GM23338 (cell line): ENCODE data around the gene CEP85. TPM values are rescaled to one million over a fixed set of nuclear protein-coding genes. Genes with fewer than 3 reads are reported as not detected.
A peak's percentile ranks its signal among the peaks of the same experiment; 100 is the strongest.

Experiments used
- ATAC-seq: fragments of 200-7000 bp; cut with Tn5 transposase; 3 replicates; pipeline ENCODE4 v1.9.1; 2020
- DNase-seq: peaks from one replicate; pipeline ENCODE4 v3.0.0-alpha.2; 2015; ENCODE audit warnings: low spot score
- H2AFZ ChIP-seq: fragments of 200-600 bp; sonication (generic); 2 replicates; pipeline ENCODE4 v1.8.0; 2016; ENCODE audit warnings: antibody characterized with exemption, mild to moderate bottlenecking, moderate library complexity
- H3F3A ChIP-seq: fragments of 200-600 bp; sonication (generic); replicated peaks from 2 replicates; pipeline ENCODE4 v1.8.0; 2017; ENCODE audit warnings: antibody characterized with exemption, mixed run types, low read depth
- H3K27ac ChIP-seq: fragments of 200-600 bp; sonication (generic); 2 replicates; pipeline ENCODE4 v1.6.1; 2016; ENCODE audit warnings: low read depth
- H3K27me3 ChIP-seq: fragments of 200-600 bp; sonication (generic); 2 replicates; pipeline ENCODE4 v1.8.0; 2016; ENCODE audit warnings: mild to moderate bottlenecking, mixed run types, moderate library complexity; ENCODE audit not compliant: insufficient read depth
- H3K36me3 ChIP-seq: fragments of 200-600 bp; sonication (generic); 2 replicates; pipeline ENCODE4 v1.8.0; 2016; ENCODE audit warnings: mild to moderate bottlenecking; ENCODE audit not compliant: insufficient read depth
- H3K4me1 ChIP-seq: fragments of 200-600 bp; sonication (generic); 2 replicates; pipeline ENCODE4 v1.8.0; 2016; ENCODE audit warnings: mild to moderate bottlenecking, moderate library complexity; ENCODE audit not compliant: insufficient read depth
- H3K4me2 ChIP-seq: fragments of 200-600 bp; sonication (generic); 2 replicates; pipeline ENCODE4 v1.7.1; 2017; ENCODE audit warnings: mixed run types
- H3K4me3 ChIP-seq: fragments of 200-600 bp; sonication (generic); 2 replicates; pipeline ENCODE4 v1.6.1; 2016; ENCODE audit warnings: mixed run types
- H3K79me2 ChIP-seq: fragments of 200-600 bp; sonication (generic); replicated peaks from 2 replicates; pipeline ENCODE4 v1.8.0; 2017; ENCODE audit warnings: mild to moderate bottlenecking; ENCODE audit not compliant: insufficient read depth
- H3K9me2 ChIP-seq: fragments of 200-600 bp; sonication (generic); 2 replicates; pipeline ENCODE4 v1.8.0; 2017; ENCODE audit not compliant: insufficient read depth
- H4K20me1 ChIP-seq: fragments of 200-600 bp; sonication (generic); replicated peaks from 2 replicates; pipeline ENCODE4 v1.8.0; 2017; ENCODE audit warnings: mild to moderate bottlenecking; ENCODE audit not compliant: insufficient read depth
- H3K27ac Mint-ChIP-seq: 2 replicates; pipeline ENCODE4 v1.8.0; 2020; ENCODE audit warnings: inconsistent platforms, mild to moderate bottlenecking, moderate library complexity, mixed read lengths
- H3K27me3 Mint-ChIP-seq: 3 replicates; pipeline ENCODE4 v1.8.0; 2022; ENCODE audit warnings: low read depth, mild to moderate bottlenecking, moderate library complexity, mixed read lengths, inconsistent platforms; ENCODE audit not compliant: insufficient read depth, poor library complexity
- H3K36me3 Mint-ChIP-seq: 3 replicates; pipeline ENCODE4 v1.8.0; 2021; ENCODE audit warnings: low read depth, mild to moderate bottlenecking, inconsistent platforms, moderate library complexity, mixed read lengths
- H3K4me1 Mint-ChIP-seq: 3 replicates; pipeline ENCODE4 v1.8.0; 2020; ENCODE audit warnings: mild to moderate bottlenecking, inconsistent platforms, mixed read lengths
- H3K4me3 Mint-ChIP-seq: 3 replicates; pipeline ENCODE4 v1.8.0; 2021; ENCODE audit warnings: moderate library complexity, mild to moderate bottlenecking, inconsistent platforms, mixed read lengths
- H3K9me3 Mint-ChIP-seq: 3 replicates; pipeline ENCODE4 v1.8.0; 2020; ENCODE audit warnings: moderate library complexity, mild to moderate bottlenecking, inconsistent platforms, mixed read lengths
- CREB1 ChIP-seq: fragments of 250-450 bp; sonication (Bioruptor Pico); IDR thresholded peaks from 2 replicates; pipeline ENCODE4 v1.5.0; 2020; ENCODE audit warnings: low read depth, mild to moderate bottlenecking, moderate library complexity
- ETS1 ChIP-seq: IDR thresholded peaks from 2 replicates; pipeline ENCODE4 v1.6.1; 2016; ENCODE audit warnings: antibody characterized with exemption
- EZH2 ChIP-seq: fragments of 200-600 bp; sonication (generic); IDR thresholded peaks from one replicate; pipeline ENCODE4 v1.8.0; 2017; ENCODE audit warnings: antibody characterized with exemption, mild to moderate bottlenecking, low read depth; ENCODE audit not compliant: unreplicated experiment
- EZH2phosphoT487 ChIP-seq: fragments of 200-600 bp; sonication (generic); IDR thresholded peaks from one replicate; pipeline ENCODE4 v1.8.1; 2018; ENCODE audit warnings: antibody characterized with exemption; ENCODE audit not compliant: unreplicated experiment
- NANOG ChIP-seq: IDR thresholded peaks from 2 replicates; pipeline ENCODE4 v1.6.1; 2016; ENCODE audit warnings: antibody characterized with exemption, borderline replicate concordance
- POLR2AphosphoS5 ChIP-seq: IDR thresholded peaks from 2 replicates; pipeline ENCODE4 v1.6.1; 2016; ENCODE audit warnings: antibody characterized with exemption, low read depth
- REST ChIP-seq: IDR thresholded peaks from one replicate; pipeline ENCODE4 v1.6.1; 2018; ENCODE audit warnings: antibody characterized with exemption; ENCODE audit not compliant: unreplicated experiment
- STAT1 ChIP-seq: IDR thresholded peaks from one replicate; pipeline ENCODE4 v1.6.1; 2016; ENCODE audit warnings: antibody characterized with exemption; ENCODE audit not compliant: unreplicated experiment
- ZNF331 ChIP-seq: fragments of 250-450 bp; sonication (Bioruptor Pico); IDR thresholded peaks from 2 replicates; pipeline ENCODE4 v1.5.0; 2020; ENCODE audit warnings: low read depth, mild to moderate bottlenecking, moderate library complexity
- ZNF462 ChIP-seq: fragments of 250-450 bp; sonication (Bioruptor Pico); IDR thresholded peaks from 2 replicates; pipeline ENCODE4 v1.5.0; 2020; ENCODE audit warnings: mild to moderate bottlenecking, moderate library complexity
- polyA plus RNA-seq: library from polyadenylated mRNA; unstranded; fragments of >200 nt; fragmentation: Nextera tagmentation; extraction: Ambion mirVana; gene quantifications from 2 replicates; pipeline ENCODE4 v1.2.1, GENCODE V29; 2016
- total RNA-seq: library from RNA; depleted of rRNA; stranded (reverse); fragments of >200 nt; shearing (Covaris generic); gene quantifications from 2 replicates; pipeline ENCODE4 v1.2.3, GENCODE V29; 2014

Gene CEP85
- total and polyA plus RNA-seq, 2 experiments from 2014 or later: 12.8 to 36.8 TPM

GRCh38 chr1:26279456-26280332, 45.7 kb downstream of the CEP85 start, which contains the start of gene SH3BGRL3 (continued):
- no peak for TF ChIP-seq ZNF462 (CRISPR knock-in tag)
- TF ChIP-seq ETS1: no peak
- TF ChIP-seq CREB1: peak; percentile 52; the same call in 1 of the 2 replicates

GRCh38 chr1:26280333-26281042, 46.5 kb downstream of the CEP85 start:
- no peaks in the 10 kb centered on the region for H3K9me2 ChIP-seq
- H3K4me2 ChIP-seq: peak overlapping the region; percentile 92
- peak; percentile 37 for DNase-seq
- no peak; the same call in 2 of the 3 replicates for ATAC-seq
- peaks cover 23% of the 10 kb centered on the region for H3F3A ChIP-seq
- Mint-ChIP-seq H3K4me1 (peaks cover 46% of the 10 kb centered on the region), H3K27ac (0 out of 2 replicates have a peak overlapping the region, but pooled peaks have one; percentile 4), H3K9me3 (no peaks in the 10 kb centered on the region; the same call in 2 of the 3 replicates), H3K4me3 (peak overlapping the region; percentile 88), H3K27me3 (peaks cover 29% of the 10 kb centered on the region), H3K36me3 (peaks cover 36% of the 10 kb centered on the region)
- peaks cover 21% of the 10 kb centered on the region for H3K36me3 ChIP-seq
- H3K27me3 ChIP-seq: no peaks in the 10 kb centered on the region
- no peaks in the 10 kb centered on the region; the same call in 1 of the 2 replicates for H4K20me1 ChIP-seq
- H3K27ac ChIP-seq: no peak overlapping the region
- no peaks in the 10 kb centered on the region for H3K79me2 ChIP-seq
- peak overlapping the region; percentile 85 for H3K4me3 ChIP-seq
- H2AFZ ChIP-seq: no peak overlapping the region
- H3K4me1 ChIP-seq: peaks cover 19% of the 10 kb centered on the region
- TF ChIP-seq CREB1 (no peak), ZNF331 (CRISPR knock-in tag) (no peak), POLR2AphosphoS5 (no peak), NANOG (no peak), STAT1 (no peak), EZH2phosphoT487 (no peak), EZH2 (no peak), REST (no peak)
